NCI-H187 treated with DMSO at 0.1 percent for 48 hours (cell line): ENCODE measurements around the gene NCEH1.

Experiments used
- DNase-seq: peaks from one replicate; lab custom pipeline; 2025; lab: John Stamatoyannopoulos, UW

Gene NCEH1

DNA sequence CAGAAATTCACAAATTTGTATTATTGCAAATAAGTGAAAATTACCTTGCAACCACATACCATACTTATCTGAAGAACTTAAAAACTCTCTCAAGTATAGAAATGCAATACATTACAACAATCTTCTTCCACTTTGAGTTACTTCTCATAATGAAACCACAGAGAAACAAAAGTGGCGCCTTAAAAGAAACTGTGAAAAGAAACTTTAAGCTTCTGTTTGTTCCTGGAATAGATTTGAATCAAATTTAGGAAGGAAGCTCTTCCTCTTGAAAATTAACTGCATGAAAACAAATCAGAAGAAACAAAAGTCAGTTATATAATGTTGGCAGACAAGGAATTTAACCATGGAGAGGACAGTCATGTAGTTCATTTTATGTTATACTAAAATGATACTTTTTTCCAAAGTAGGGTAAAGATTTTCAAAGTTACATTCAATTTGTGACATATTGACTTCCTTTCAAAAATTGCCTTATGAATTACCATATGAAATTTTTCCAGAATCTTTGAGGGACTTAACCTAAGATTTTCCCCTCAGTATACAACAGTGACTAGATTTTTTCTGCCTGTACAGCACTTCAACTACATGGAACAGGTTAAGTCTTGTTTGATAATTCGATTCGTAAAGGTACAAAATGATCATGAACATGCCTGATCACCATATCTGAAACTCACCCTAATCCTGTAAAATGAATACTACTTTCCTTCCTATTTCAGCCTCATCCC is 130.0 kb downstream of the NCEH1 start:
- DNase-seq = no peak
